GM23248 (cell line): ENCODE measurements around the gene LRRC19. TPM values are rescaled to one million over a fixed set of nuclear protein-coding genes. Genes with fewer than 3 reads are reported as not detected.

Experiments used
- DNase-seq: peaks from one replicate; pipeline ENCODE4 v3.0.0-alpha.2; 2015
- H2AFZ ChIP-seq: fragments of 200-600 bp; sonication (generic); 2 replicates; pipeline ENCODE4 v1.6.1; 2016; ENCODE audit warnings: antibody characterized with exemption
- H3F3A ChIP-seq: fragments of 200-600 bp; sonication (generic); 2 replicates; pipeline ENCODE4 v1.6.1; 2016; ENCODE audit warnings: mild to moderate bottlenecking, antibody characterized with exemption, mixed run types; ENCODE audit not compliant: insufficient read depth
- H3K27ac ChIP-seq: fragments of 200-600 bp; sonication (generic); 2 replicates; pipeline ENCODE4 v1.5.1; 2016; ENCODE audit warnings: mild to moderate bottlenecking
- H3K27me3 ChIP-seq: fragments of 200-600 bp; sonication (generic); replicated peaks from 2 replicates; pipeline ENCODE4 v1.6.1; 2016; ENCODE audit warnings: mild to moderate bottlenecking; ENCODE audit not compliant: insufficient read depth
- H3K36me3 ChIP-seq: fragments of 200-600 bp; sonication (generic); 2 replicates; pipeline ENCODE4 v1.6.1; 2016; ENCODE audit warnings: low read depth, mild to moderate bottlenecking
- H3K4me1 ChIP-seq: fragments of 200-600 bp; sonication (generic); 2 replicates; pipeline ENCODE4 v1.6.1; 2016; ENCODE audit warnings: mild to moderate bottlenecking; ENCODE audit not compliant: insufficient read depth
- H3K4me2 ChIP-seq: fragments of 200-600 bp; sonication (generic); one replicate; pipeline ENCODE4 v1.6.1; 2016; ENCODE audit warnings: mild to moderate bottlenecking; ENCODE audit not compliant: unreplicated experiment
- H3K4me3 ChIP-seq: fragments of 200-600 bp; sonication (generic); 2 replicates; pipeline ENCODE4 v1.5.1; 2016; ENCODE audit warnings: mild to moderate bottlenecking
- H3K79me2 ChIP-seq: fragments of 200-600 bp; sonication (generic); 2 replicates; pipeline ENCODE4 v1.6.1; 2016; ENCODE audit warnings: mild to moderate bottlenecking; ENCODE audit not compliant: insufficient read depth
- H3K9ac ChIP-seq: fragments of 200-600 bp; sonication (generic); 2 replicates; pipeline ENCODE4 v1.6.1; 2016; ENCODE audit warnings: mild to moderate bottlenecking
- H3K9me2 ChIP-seq: fragments of 200-600 bp; sonication (generic); 2 replicates; pipeline ENCODE4 v1.6.1; 2016; ENCODE audit warnings: mixed run types, mild to moderate bottlenecking, moderate library complexity; ENCODE audit not compliant: insufficient read depth
- H3K9me3 ChIP-seq: fragments of 200-600 bp; sonication (generic); one replicate; pipeline ENCODE4 v1.6.1; 2017; ENCODE audit warnings: low read depth
- H4K20me1 ChIP-seq: fragments of 200-600 bp; sonication (generic); 2 replicates; pipeline ENCODE4 v1.6.0; 2016; ENCODE audit not compliant: insufficient read depth
- EZH2 ChIP-seq: fragments of 200-600 bp; sonication (generic); IDR thresholded peaks from 2 replicates; pipeline ENCODE4 v1.6.1; 2018; ENCODE audit warnings: antibody characterized with exemption, mild to moderate bottlenecking; ENCODE audit not compliant: insufficient read depth, poor library complexity, severe bottlenecking
- EZH2phosphoT487 ChIP-seq: fragments of 200-600 bp; sonication (generic); IDR thresholded peaks from 2 replicates; pipeline ENCODE4 v1.6.1; 2018; ENCODE audit warnings: antibody characterized with exemption, moderate library complexity, mild to moderate bottlenecking, low read depth; ENCODE audit not compliant: insufficient read depth
- WGBS, 2 experiments: methylation state at CpG; one replicate each; pipeline ENCODE4 v1.1.6; 2015 to 2017; ENCODE audit warnings: low lambda C conversion rate in 2 of 2, low coverage in 1 of 2; ENCODE audit errors: missing lambda C conversion rate in 2 of 2; 5-methylcytosine and 5-hydroxymethylcytosine counted together
- in situ Hi-C: fragments of 300-500 bp; cut with MboI; formaldehyde crosslinking; loops from 2 replicates; pipeline ENCODE4 v1.15.0; 2020
- polyA plus RNA-seq: library from polyadenylated mRNA; unstranded; fragments of >200 nt; fragmentation: Nextera tagmentation; extraction: Ambion mirVana; gene quantifications from 2 replicates; pipeline ENCODE4 v1.2.1, GENCODE V29; 2016
- total RNA-seq: library from RNA; depleted of rRNA; stranded (reverse); fragments of >200 nt; shearing (Covaris generic); gene quantifications from 2 replicates; pipeline ENCODE4 v1.2.3, GENCODE V29; 2014; rRNA removed

Gene LRRC19, protein sequence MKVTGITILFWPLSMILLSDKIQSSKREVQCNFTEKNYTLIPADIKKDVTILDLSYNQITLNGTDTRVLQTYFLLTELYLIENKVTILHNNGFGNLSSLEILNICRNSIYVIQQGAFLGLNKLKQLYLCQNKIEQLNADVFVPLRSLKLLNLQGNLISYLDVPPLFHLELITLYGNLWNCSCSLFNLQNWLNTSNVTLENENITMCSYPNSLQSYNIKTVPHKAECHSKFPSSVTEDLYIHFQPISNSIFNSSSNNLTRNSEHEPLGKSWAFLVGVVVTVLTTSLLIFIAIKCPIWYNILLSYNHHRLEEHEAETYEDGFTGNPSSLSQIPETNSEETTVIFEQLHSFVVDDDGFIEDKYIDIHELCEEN
- total RNA-seq (not detected in 2 replicates), polyA plus RNA-seq (0.10 TPM in 1 of 2 replicates, not detected in the other)

GRCh38 chr9:27005491-27005890 is at the start of gene LRRC19:
LRRC19 (minus strand) TSS chr9:27005672; CDS start chr9:26999694, 5,978 bp downstream.
- Histone ChIP-seq H3K27ac (no peak within 1 kb of the TSS), H3K79me2 (no peaks in the 10 kb centered on the region), H3K9ac (no peak within 1 kb of the TSS), H3K4me1 (no peaks in the 10 kb centered on the region), H3K4me2 (no peak within 1 kb of the TSS), H4K20me1 (no peaks in the 10 kb centered on the region), H3K9me2 (no peaks in the 10 kb centered on the region), H3K9me3 (no peaks in the 10 kb centered on the region), H2AFZ (no peak within 1 kb of the TSS), H3K27me3 (no peaks in the 10 kb centered on the region), H3F3A (no peaks in the 10 kb centered on the region), H3K36me3 (no peaks in the 10 kb centered on the region), H3K4me3 (no peak within 1 kb of the TSS)
- WGBS, 2 experiments = 86 to 89% methylated on average over 3 of the region's 3 CpGs
- in situ Hi-C loops = no loop called here
- TF ChIP-seq EZH2phosphoT487 = no peak
- TF ChIP-seq EZH2 = no peak
- no peak for DNase-seq

DNA sequence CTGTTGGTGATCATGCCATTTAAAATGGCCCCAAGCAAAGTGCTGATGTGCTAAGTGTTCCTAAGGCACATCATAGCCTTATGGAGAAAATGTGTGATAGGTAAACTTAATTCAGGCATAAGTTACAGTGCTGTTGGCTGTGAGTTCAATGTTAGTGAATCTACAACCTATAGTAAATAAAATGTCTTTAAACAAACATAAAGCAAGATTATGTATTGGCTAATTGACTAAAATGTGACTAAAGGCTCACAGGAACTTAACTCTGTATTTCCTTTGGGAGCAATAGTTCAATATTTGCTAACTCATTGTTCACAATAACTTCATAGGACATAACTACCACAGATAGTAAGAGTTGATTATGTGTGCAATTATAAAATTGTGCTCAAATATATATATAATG is 49.4 kb upstream of the LRRC19 start:
- Histone ChIP-seq H4K20me1 (no peaks in the 10 kb centered on the region), H3F3A (no peaks in the 10 kb centered on the region), H3K9me3 (no peaks in the 10 kb centered on the region), H2AFZ (no peak overlapping the region), H3K9ac (no peak overlapping the region), H3K9me2 (no peaks in the 10 kb centered on the region), H3K4me1 (no peaks in the 10 kb centered on the region), H3K27ac (no peak overlapping the region), H3K4me2 (no peak overlapping the region), H3K79me2 (no peaks in the 10 kb centered on the region), H3K27me3 (no peaks in the 10 kb centered on the region), H3K4me3 (no peak overlapping the region), H3K36me3 (0 out of 2 replicates have a peak, but pooled peaks cover 8% of the 10 kb centered on the region)
- no peak for DNase-seq
- in situ Hi-C loops = no loop called here
- no peak for TF ChIP-seq EZH2phosphoT487
- TF ChIP-seq EZH2 = no peak

- no peak overlapping the region for H3K9ac ChIP-seq
- WGBS, 2 experiments = 96 to 98% methylated on average over 1 of the region's 1 CpG
These were observed 48.7 kb upstream of the LRRC19 start for GRCh38 chr9:27054125-27054524.

DNA sequence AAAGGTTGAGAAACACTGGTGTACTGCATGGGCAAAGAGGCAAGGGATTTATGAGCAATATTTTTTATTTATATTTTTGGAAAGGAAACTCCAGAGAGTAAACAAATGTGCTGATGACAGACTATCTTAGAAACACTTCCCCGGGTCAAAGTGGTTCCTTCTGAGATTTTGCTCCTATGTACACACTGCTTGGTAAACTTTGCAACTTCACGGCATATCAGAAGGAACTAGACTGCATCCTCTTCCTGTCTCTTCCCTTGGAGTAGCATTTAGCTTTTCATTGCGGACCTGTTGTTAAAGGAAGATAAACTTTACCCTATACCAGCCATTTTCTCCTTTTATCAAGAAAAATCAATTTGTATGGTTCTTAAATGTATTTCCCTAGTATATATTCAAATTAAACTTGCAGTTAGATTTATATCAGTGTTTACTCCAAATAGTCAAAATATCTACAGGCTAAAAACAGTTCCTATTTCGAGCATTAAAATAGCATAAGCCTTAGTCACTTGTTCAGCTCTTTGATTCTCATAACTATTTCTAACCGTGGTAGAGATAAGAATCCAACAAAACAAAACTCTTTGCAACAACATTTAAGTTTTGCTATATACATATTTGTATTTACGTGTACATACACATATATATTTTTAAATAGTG is 48.0 kb upstream of the LRRC19 start:
- Histone ChIP-seq H2AFZ (no peak overlapping the region), H3K9me3 (no peaks in the 10 kb centered on the region), H4K20me1 (no peaks in the 10 kb centered on the region), H3K79me2 (no peaks in the 10 kb centered on the region), H3K27me3 (no peaks in the 10 kb centered on the region), H3F3A (no peaks in the 10 kb centered on the region), H3K4me2 (no peak overlapping the region), H3K27ac (no peak overlapping the region), H3K4me3 (no peak overlapping the region), H3K36me3 (0 out of 2 replicates have a peak, but pooled peaks cover 8% of the 10 kb centered on the region), H3K9me2 (no peaks in the 10 kb centered on the region), H3K9ac (no peak overlapping the region), H3K4me1 (no peaks in the 10 kb centered on the region)
- TF ChIP-seq EZH2 (no peak), EZH2phosphoT487 (no peak)
- in situ Hi-C loops = no loop called here
- WGBS, 2 experiments = 70 to 74% methylated on average over 6 of the region's 6 CpGs
- no peak for DNase-seq

More at GRCh38 chr9:27054125-27054524, 48.7 kb upstream of the LRRC19 start:
- TF ChIP-seq EZH2 (no peak), EZH2phosphoT487 (no peak)
- DNase-seq = no peak
- no peaks in the 10 kb centered on the region for H3K27me3 ChIP-seq
- no peaks in the 10 kb centered on the region for H3K79me2 ChIP-seq
- no peaks in the 10 kb centered on the region for H3K4me1 ChIP-seq
- H3K9me2 ChIP-seq = no peaks in the 10 kb centered on the region
- H3K4me3 ChIP-seq = no peak overlapping the region
- no peak overlapping the region for H3K27ac ChIP-seq
- in situ Hi-C loops = no loop called here
- H3K36me3 ChIP-seq = 0 out of 2 replicates have a peak, but pooled peaks cover 8% of the 10 kb centered on the region
- H4K20me1 ChIP-seq = no peaks in the 10 kb centered on the region
- H3K4me2 ChIP-seq = no peak overlapping the region
- H2AFZ ChIP-seq = no peak overlapping the region
- no peaks in the 10 kb centered on the region for H3F3A ChIP-seq
- H3K9me3 ChIP-seq = no peaks in the 10 kb centered on the region
